Fibroblast of gingiva (primary cell): ENCODE data around the gene LRIG3.
"Not testable (repeated sequence)": the region's sequence is repeated elsewhere in the genome, so short reads cannot be mapped to it uniquely, and the experiment has no call there.

Source experiments
- DNase-seq: peaks from one replicate; pipeline ENCODE4 v3.0.0-alpha.2; 2011; ENCODE audit warnings: low read depth

LRIG3 gene

DNA sequence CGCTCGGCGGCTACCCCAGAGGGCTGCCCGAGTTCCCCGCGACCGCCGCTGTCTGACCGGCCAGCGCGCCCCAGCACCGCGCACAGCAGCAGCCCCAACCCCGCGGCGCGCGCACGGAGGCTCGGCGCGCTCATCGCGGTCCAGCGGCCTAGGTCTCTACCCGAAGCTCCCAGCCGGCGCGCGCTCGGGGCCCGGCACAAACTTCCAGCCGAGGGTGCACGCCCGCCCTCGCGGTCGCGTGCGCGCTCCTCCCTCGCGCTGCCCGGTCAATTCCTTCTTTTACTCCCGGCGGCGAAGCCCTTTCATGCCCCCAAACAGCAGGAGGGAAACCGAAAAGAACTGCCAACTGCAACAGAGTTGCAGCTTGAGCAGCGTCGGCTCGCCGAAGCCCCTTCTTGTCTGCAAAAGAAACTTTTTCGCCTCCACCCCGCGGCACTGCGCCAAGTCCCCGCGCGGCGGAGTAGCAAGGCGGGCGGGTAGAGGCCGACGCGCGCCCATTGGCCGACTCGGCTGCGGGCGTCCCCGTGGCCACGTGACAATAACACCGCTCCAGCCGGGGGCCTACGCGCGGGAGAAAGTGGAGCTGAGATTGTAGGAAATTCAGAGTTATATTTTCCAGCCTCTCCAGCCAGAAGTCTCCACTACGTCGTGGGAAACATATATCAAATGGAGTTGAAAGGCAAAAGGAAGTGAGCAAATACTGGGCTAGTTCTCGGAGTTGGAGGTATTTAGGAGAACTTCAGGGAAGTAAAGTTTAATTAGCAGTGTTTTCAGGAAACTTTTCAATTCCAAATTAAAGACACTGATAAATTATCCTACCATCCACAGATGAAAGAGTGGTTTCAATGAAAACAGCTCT lies at the start of gene LRIG3:
Gene LRIG3 (minus strand): TSS at position 403 of the 859 bp plus-strand sequence. CDS start 269 bp downstream, at position 134.
- peak; percentile 90 for DNase-seq

GRCh38 chr12:58969237-58969636 lies 48.9 kb upstream of the LRIG3 start:
- DNase-seq: no peak

DNA sequence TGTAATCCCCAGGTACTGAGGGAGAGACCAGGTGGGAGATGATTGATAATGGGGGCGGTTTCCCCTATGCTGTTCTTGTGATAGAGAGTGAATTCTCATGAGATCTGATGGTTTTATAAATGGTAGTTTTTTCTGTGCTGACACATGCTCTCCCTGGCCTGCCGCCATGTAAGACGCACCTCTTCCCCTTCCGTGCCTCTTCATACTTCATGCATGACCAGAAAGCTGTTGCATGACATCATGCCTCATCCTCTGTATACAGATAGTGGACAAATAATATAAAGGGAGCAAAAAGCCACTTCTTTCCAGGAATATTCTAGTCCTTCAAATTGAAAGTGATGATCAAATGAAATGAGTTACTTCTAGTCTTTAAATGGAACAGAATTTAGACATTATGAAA lies 47.3 kb upstream of the LRIG3 start:
- peak; percentile 42 for DNase-seq

DNA sequence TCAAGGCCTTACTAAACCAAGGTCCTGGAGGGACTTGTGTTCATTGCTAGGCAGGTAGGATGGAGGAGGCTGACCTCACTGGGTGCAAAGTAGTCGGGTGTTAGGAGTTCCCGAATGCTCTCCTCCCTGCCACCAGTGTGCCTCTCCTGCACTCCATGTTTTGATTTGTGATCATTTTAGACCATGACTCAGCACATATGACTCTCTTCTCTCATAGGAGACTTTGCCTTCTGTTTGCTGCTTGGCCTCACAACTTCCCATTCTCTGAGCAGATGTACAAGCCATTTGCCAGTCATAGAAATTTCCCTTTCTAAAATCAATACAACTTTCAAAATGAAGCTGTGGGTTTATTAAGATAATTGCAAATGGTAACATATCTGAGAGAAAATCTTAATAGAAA lies 46.6 kb upstream of the LRIG3 start:
- peak; percentile 3 for DNase-seq

GRCh38 chr12:58965568-58965967 lies 45.3 kb upstream of the LRIG3 start:
- no peak for DNase-seq

- no peak for DNase-seq
Observed at GRCh38 chr12:58963844-58964243, 43.5 kb upstream of the LRIG3 start.

DNA sequence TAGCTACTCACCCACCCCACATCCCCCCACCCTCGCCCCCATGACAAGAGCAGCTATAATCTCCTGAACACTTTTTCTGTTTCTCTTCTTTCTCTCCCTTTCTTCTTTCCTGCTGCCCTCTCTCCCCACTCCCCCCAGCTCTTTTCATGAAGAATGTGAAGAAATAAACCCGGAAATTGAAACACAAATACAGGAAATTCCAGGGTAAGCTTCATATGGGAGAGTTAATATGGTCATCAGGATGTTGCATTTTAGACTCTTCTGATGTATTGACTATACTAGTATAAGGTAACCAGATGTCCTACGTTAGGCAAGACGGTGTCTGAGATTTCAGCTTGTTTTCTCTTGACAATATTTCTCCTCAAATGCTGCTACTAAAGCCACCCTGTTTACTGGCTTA lies 41.6 kb upstream of the LRIG3 start:
- no peak for DNase-seq

DNA sequence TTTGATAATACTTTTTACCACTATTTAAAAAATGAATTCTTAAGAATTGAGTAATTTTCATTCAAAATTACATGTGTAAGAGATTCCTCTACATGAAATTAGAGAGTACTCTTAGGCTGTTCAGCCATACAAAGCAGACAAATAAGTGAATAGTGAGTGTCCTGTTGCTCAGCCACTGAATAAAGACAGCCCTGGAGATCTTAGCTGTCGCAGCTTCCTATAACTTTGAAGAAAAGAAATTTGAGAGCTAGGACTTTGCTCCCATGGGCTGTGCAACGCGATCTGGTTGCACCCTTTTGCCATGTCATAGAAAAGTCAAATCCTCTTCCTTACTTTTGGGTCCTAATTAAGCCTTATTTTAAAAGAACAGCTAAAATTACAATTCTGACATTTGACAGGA lies 40.9 kb upstream of the LRIG3 start:
- DNase-seq: peak; percentile 6

GRCh38 chr12:58959639-58960300 lies 39.5 kb upstream of the LRIG3 start:
- DNase-seq: no peak

- DNase-seq: no peak
Observed at GRCh38 chr12:58957298-58957697, 37.0 kb upstream of the LRIG3 start.

DNA sequence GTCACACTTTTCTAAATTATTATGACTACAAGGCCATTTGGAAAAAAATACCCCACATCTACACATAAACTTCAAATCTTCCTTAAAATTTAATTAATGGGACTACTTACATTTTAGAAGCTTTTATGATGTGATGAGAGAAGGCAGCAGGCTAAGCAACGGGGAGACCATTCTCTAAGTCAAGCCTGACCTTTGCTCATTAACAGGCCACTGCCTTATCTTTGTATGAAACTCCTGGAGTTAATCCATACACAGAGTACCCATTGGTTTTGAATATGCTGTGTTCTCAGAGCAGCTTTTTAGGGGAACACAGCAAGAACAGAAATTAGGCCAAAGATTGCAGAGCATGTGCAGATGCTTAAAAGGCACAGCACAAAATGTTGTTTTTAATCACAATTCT lies 35.5 kb upstream of the LRIG3 start:
- DNase-seq: no peak

- no peak for DNase-seq
Observed at GRCh38 chr12:58954002-58954401, 33.7 kb upstream of the LRIG3 start.

DNA sequence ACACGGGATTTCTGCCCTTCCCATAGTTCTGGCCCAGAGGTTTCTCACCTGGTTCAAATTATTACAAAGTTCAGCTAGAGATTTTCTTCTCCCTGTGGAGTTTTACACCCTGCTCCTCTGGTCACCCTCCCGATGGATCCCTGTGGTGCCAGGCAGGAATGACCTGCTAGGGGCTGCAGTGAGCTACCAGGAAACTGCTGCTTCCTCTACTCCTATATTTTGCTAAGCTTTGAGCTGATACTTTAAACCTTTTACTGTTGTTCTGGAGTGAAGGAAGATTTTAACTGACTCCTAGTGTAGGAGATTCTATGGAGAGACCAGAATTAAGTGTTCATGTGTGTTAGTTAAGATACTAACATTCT lies 30.4 kb upstream of the LRIG3 start:
- DNase-seq: no peak

GRCh38 chr12:58949954-58950738 lies 29.8 kb upstream of the LRIG3 start:
- not testable (repeated sequence) for DNase-seq

DNA sequence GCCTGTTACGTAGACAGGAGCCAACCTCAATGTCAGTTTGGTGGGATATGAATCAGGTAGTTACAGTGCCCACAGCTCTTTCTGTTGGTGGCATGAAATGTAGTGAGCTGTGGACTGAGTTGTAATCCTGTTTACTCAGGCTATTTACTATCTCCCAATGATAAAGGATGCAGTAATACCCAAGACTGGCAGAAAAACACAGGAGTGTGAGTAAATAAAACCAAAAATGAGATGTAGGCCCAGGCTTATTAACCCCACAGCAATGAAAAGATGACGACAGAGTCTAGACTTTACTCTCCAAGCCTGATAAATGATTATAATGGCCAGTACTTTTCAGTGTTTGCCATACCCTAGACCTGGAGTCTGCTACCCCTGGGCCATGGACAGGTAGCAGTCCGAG lies 22.8 kb upstream of the LRIG3 start:
- DNase-seq: no peak

DNA sequence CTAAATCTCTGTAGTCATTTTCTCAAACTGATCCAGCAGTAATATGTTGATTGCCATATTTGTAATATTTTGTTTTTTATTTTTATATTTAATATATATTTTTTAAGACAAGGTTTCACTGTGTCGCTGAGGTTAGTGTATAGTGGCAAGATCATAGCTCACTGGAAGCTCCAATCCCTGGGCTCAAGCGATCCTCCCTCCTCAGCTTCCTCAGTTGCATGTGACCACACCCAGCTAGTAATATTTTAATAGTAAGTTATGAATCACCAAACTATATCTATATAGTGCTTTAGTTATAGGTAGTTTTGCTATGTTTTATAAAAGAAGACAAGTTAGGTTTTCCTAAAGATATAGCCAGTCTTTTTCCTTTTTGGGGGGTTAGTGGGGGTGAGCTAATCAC lies 22.0 kb upstream of the LRIG3 start:
- DNase-seq: no peak

GRCh38 chr12:58939399-58940100 lies 19.2 kb upstream of the LRIG3 start:
- no peak for DNase-seq

- DNase-seq: no peak
Observed at GRCh38 chr12:58938440-58938839, 18.1 kb upstream of the LRIG3 start.

GRCh38 chr12:58934528-58934927 lies 14.2 kb upstream of the LRIG3 start:
- no peak for DNase-seq

- no peak for DNase-seq
Observed at GRCh38 chr12:58932806-58933681, 12.7 kb upstream of the LRIG3 start.

GRCh38 chr12:58931518-58931917 lies 11.2 kb upstream of the LRIG3 start:
- DNase-seq: no peak
